WTC11 (cell line): ENCODE results near the gene ERICH6. TPM values are rescaled to one million over a fixed set of nuclear protein-coding genes. Genes with fewer than 3 reads are reported as not detected.
A peak's percentile ranks its signal among the peaks of the same experiment; 100 is the strongest.

Source experiments
- ATAC-seq: fragments of 200-7000 bp; cut with Tn5 transposase; 2 replicates; pipeline ENCODE4 v1.10.0; 2021; ENCODE audit warnings: mild to moderate bottlenecking, moderate library complexity
- CTCF ChIA-PET: fragments of 300-600 bp; sonication (Branson Sonifier 250); formaldehyde crosslinking; loops from one replicate; lab custom pipeline; 2021; ENCODE audit warnings: antibody characterized with exemption; lab: Charles Lee
- POLR2A ChIA-PET: fragments of 350-600 bp; sonication (Branson Sonifier 250); formaldehyde crosslinking; loops from one replicate; lab custom pipeline; 2021; ENCODE audit warnings: antibody characterized with exemption; lab: Charles Lee
- DNase-seq: peaks from one replicate; pipeline ENCODE4 v3.0.0; 2021; ENCODE audit warnings: low spot score
- H3K27ac Mint-ChIP-seq: 2 replicates; pipeline ENCODE4 v1.8.0; 2021; ENCODE audit warnings: mixed read lengths
- H3K27me3 Mint-ChIP-seq: 2 replicates; pipeline ENCODE4 v1.8.0; 2021; ENCODE audit warnings: low read depth, mild to moderate bottlenecking, moderate library complexity, mixed read lengths
- H3K36me3 Mint-ChIP-seq: 2 replicates; pipeline ENCODE4 v1.8.0; 2021; ENCODE audit warnings: mixed read lengths
- H3K4me1 Mint-ChIP-seq: 2 replicates; pipeline ENCODE4 v1.8.0; 2022; ENCODE audit warnings: mixed read lengths
- H3K4me3 Mint-ChIP-seq: 2 replicates; pipeline ENCODE4 v1.8.0; 2021; ENCODE audit warnings: mild to moderate bottlenecking, moderate library complexity, mixed read lengths
- H3K9me3 Mint-ChIP-seq: 2 replicates; pipeline ENCODE4 v1.8.0; 2021; ENCODE audit warnings: mixed read lengths
- CREB1 ChIP-seq: sonication (generic); formaldehyde crosslinking; IDR thresholded peaks from 2 replicates; pipeline ENCODE4 v1.8.0; 2023; ENCODE audit warnings: mild to moderate bottlenecking, missing genetic modification reagents
- GABPB1 ChIP-seq: sonication (generic); formaldehyde crosslinking; IDR thresholded peaks from 2 replicates; pipeline ENCODE4 v1.8.1; 2023; ENCODE audit warnings: mild to moderate bottlenecking, missing genetic modification reagents
- HMGXB4 ChIP-seq: sonication (generic); formaldehyde crosslinking; IDR thresholded peaks from 2 replicates; pipeline ENCODE4 v1.8.1; 2023; ENCODE audit warnings: mild to moderate bottlenecking, moderate library complexity, missing genetic modification reagents
- NR3C1 ChIP-seq: sonication (generic); formaldehyde crosslinking; conservative IDR thresholded peaks from 2 replicates; pipeline ENCODE4 v1.8.1; 2023; ENCODE audit warnings: low read depth, mild to moderate bottlenecking, missing genetic modification reagents
- OVOL2 ChIP-seq: fragments of 250-450 bp; sonication (Bioruptor Pico); IDR thresholded peaks from 2 replicates; pipeline ENCODE4 v1.9.0; 2021; ENCODE audit warnings: mild to moderate bottlenecking, borderline replicate concordance
- ZNF138 ChIP-seq: sonication (generic); formaldehyde crosslinking; conservative IDR thresholded peaks from 2 replicates; pipeline ENCODE4 v1.8.1; 2022; ENCODE audit warnings: mild to moderate bottlenecking, moderate library complexity, missing genetic modification reagents
- ZNF317 ChIP-seq: sonication (generic); formaldehyde crosslinking; IDR thresholded peaks from 2 replicates; pipeline ENCODE4 v1.8.1; 2023; ENCODE audit warnings: low read depth, mild to moderate bottlenecking, moderate library complexity, missing genetic modification reagents, borderline replicate concordance
- total RNA-seq: library from RNA; stranded (reverse); gene quantifications from 3 replicates; pipeline ENCODE4 v1.2.3, GENCODE V29; 2021
- TF ChIP-seq, protein P1 (sequence below): sonication (generic); formaldehyde crosslinking; IDR thresholded peaks from 2 replicates; pipeline ENCODE4 v1.8.1; 2022; ENCODE audit warnings: mild to moderate bottlenecking, moderate library complexity, missing genetic modification reagents

The ERICH6 gene
- total RNA-seq, 1 experiment from 2014 or later = 0.26 TPM

GRCh38 chr3:150611666-150612065 lies 92.1 kb downstream of the ERICH6 start (continued):
- TF ChIP-seq ZNF138 (CRISPR knock-in tag) = no peak
- TF ChIP-seq, all 79 proteins: peak for 0

DNA sequence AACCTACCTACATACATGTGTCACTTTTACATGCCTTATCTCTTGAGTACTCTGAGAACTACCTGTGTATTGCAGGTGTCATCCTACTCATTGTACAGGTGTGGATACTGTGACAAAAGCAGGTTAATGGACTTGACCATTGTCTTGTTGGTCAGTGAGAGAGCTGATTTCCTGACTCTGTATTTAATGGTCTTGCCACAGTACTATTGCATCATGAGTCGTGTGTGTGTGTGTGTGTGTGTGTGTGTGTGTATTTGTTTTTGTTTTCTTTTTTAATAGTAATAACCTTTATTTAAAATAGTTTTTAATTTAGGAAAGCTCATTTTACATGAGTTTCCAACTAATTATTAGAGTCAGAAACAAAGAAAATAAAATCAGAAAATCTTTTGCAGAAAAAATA lies 92.9 kb downstream of the ERICH6 start:
- Mint-ChIP-seq H3K27ac (no peak overlapping the region), H3K36me3 (peaks cover 39% of the 10 kb centered on the region), H3K4me1 (peaks cover 37% of the 10 kb centered on the region), H3K9me3 (peaks cover 9% of the 10 kb centered on the region), H3K27me3 (no peaks in the 10 kb centered on the region), H3K4me3 (no peak overlapping the region)
- ChIA-PET CTCF (no interaction called here), POLR2A (interaction anchor here (1.8 kb wide), 1 partner anchor 8 kb away, joined by 6 read pairs; the partner anchor contains the start of gene SELENOT)
- DNase-seq = no peak
- TF ChIP-seq HMGXB4 (CRISPR knock-in tag) (no peak), GABPB1 (CRISPR knock-in tag) (0 out of 2 replicates have a peak, but pooled peaks have one; percentile 34)
- ATAC-seq = no peak

DNA sequence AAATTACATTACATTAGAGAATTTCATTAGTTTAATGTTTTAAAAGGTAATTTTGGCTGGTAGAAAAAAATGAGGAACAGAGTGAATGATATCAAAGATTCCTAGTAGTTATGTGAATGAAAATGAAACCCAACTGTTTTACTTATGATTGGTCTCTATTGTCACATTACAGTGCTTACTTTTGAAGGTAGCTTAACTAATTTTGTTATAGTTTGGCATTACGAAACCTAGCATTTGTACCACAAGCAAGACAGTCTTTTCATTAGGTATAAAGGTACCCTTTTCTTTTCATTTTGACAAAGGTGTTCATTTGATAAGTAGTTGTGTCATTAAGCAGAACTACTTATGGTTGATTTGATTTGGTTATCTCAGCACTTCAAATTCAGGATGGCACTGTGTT lies 93.7 kb downstream of the ERICH6 start:
- no peak for DNase-seq
- no peak for ATAC-seq
- ChIA-PET CTCF (no interaction called here), POLR2A (no interaction called here)
- TF ChIP-seq, protein P1, sequence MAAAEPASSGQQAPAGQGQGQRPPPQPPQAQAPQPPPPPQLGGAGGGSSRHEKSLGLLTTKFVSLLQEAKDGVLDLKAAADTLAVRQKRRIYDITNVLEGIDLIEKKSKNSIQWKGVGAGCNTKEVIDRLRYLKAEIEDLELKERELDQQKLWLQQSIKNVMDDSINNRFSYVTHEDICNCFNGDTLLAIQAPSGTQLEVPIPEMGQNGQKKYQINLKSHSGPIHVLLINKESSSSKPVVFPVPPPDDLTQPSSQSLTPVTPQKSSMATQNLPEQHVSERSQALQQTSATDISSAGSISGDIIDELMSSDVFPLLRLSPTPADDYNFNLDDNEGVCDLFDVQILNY (CRISPR knock-in tag) = no peak
- TF ChIP-seq NR3C1 (CRISPR knock-in tag) (no peak), OVOL2 (CRISPR knock-in tag) (no peak), ZNF317 (CRISPR knock-in tag) (no peak), CREB1 (CRISPR knock-in tag) (no peak)
- H3K9me3 Mint-ChIP-seq = peaks cover 9% of the 10 kb centered on the region
- peaks cover 43% of the 10 kb centered on the region for H3K4me1 Mint-ChIP-seq
- H3K27ac Mint-ChIP-seq = no peak overlapping the region
- no peaks in the 10 kb centered on the region for H3K27me3 Mint-ChIP-seq
- no peak overlapping the region for H3K4me3 Mint-ChIP-seq
- peaks cover 36% of the 10 kb centered on the region for H3K36me3 Mint-ChIP-seq

Other genes with a start within 250 kb of the ERICH6 start
- gene SERP1, start 157.4 kb downstream of the ERICH6 start, total RNA-seq = 86.9 to 98.3 TPM (median 94.9 TPM) in 3 replicates
- 76.2 to 88.4 TPM (median 82.7 TPM) in 3 replicates for gene EIF2A, start 157.1 kb downstream of the ERICH6 start, total RNA-seq
- 48.3 to 57.0 TPM (median 53.4 TPM) in 3 replicates for gene SELENOT, start 100.6 kb downstream of the ERICH6 start, total RNA-seq
- 15.8 to 17.1 TPM (median 15.9 TPM) in 3 replicates for gene SIAH2, start 59.2 kb upstream of the ERICH6 start, total RNA-seq
- gene MINDY4B, start 201.5 kb upstream of the ERICH6 start, total RNA-seq = not detected in 3 replicates